ENCODE results near the gene RNF148. TPM values are rescaled to one million over a fixed set of nuclear protein-coding genes. Genes with fewer than 3 reads are reported as not detected.

Gene RNF148
- total and polyA plus RNA-seq, 2 of the 8 experiments (the other 6 are each of a cell fraction or from before 2014, with no cell fraction given) = 0.27 to 0.45 TPM

GRCh38 chr7:122682815-122683550, 19.7 kb downstream of the RNF148 start:
- H2BK5ac ChIP-seq (ENCODE audit: low read depth, low read length) = peak overlapping the region; percentile 3; the same call in 1 of the 2 replicates
- H2AK5ac ChIP-seq (ENCODE audit: low read depth, low read length) = peak overlapping the region; percentile 71; the same call in 1 of the 2 replicates
- H4K8ac ChIP-seq (ENCODE audit: extremely low read depth, insufficient read depth, low read length) = no peak overlapping the region
- peak overlapping the region; percentile 62 for H4K91ac ChIP-seq (replicated peaks; ENCODE audit: insufficient read length, low read length)
- WGBS, 2 experiments (ENCODE audit: extremely low coverage in 1 of 2, insufficient coverage in 1 of 2, insufficient read length in 1 of 2, insufficient replicate concordance in 2 of 2, low coverage in 1 of 2, low lambda C conversion rate in 2 of 2, missing lambda C conversion rate in 1 of 2) = 86 to 100% methylated on average over 1 to 8 of the region's 8 CpGs
- H3K79me1 ChIP-seq (ENCODE audit: low read depth, low read length) = no peaks in the 10 kb centered on the region
- ChIA-PET POLR2A (ENCODE audit: partially characterized antibody) (interaction anchor here (0.7 kb wide), 1 partner anchor 11 kb away, joined by 4 read pairs; no protein-coding TSS in a partner anchor), CTCF (ENCODE audit: partially characterized antibody) (interaction anchor here (0.9 to 1.4 kb wide), 5 partner anchors 14 to 471 kb away, joined by 3 read pairs; no protein-coding TSS in a partner anchor)
- no peaks in the 10 kb centered on the region for H3K36me3 ChIP-seq (ENCODE audit: control insufficient read depth in 2 of 4, insufficient read depth in 4 of 4, low read length in 3 of 4)
- peak overlapping the region; percentile 69 for H2BK120ac ChIP-seq (replicated peaks; ENCODE audit: low read depth, low read length)
- no peak overlapping the region for H3K23ac ChIP-seq (ENCODE audit: insufficient read length)
- no peaks in the 10 kb centered on the region for H3K9me3 ChIP-seq (ENCODE audit: insufficient read depth in 2 of 2, low read depth in 1 of 2, low read length in 1 of 2)
- no peak overlapping the region for H3K9ac ChIP-seq (replicated peaks in 1 of 4; ENCODE audit: extremely low read depth in 1 of 4, low read depth in 3 of 4, low read length in 3 of 4)
- H3K27me3 ChIP-seq (replicated peaks in 1 of 4; ENCODE audit: control insufficient read depth in 3 of 4, extremely low read depth in 1 of 4, insufficient read depth in 3 of 4, low read length in 3 of 4) = no peaks in the 10 kb centered on the region
- H3K18ac ChIP-seq (ENCODE audit: extremely low read depth, low read length) = peak overlapping the region; percentile 57; the same call in 1 of the 2 replicates
- H2BK20ac ChIP-seq (ENCODE audit: low read length) = peak overlapping the region; percentile 9; the same call in 1 of the 2 replicates
- no peak for DNase-seq (ENCODE audit: low read depth in 1 of 2, low spot score in 2 of 2)
- peaks cover 4 to 29% (median 19%) of the 10 kb centered on the region in 4 experiments for H3K4me1 ChIP-seq (replicated peaks in 1 of 4; ENCODE audit: control insufficient read depth in 3 of 4, insufficient read depth in 4 of 4, low read length in 3 of 4)
- H3K56ac ChIP-seq (replicated peaks; ENCODE audit: insufficient read length, low read depth, low read length) = no peak overlapping the region
- H4K5ac ChIP-seq (ENCODE audit: insufficient read length, low read depth, low read length) = no peak overlapping the region
- no peaks in the 10 kb centered on the region for H3K23me2 ChIP-seq (ENCODE audit: low read depth, low read length)
- FAIRE-seq = no peak
- no peak overlapping the region for H3K27ac ChIP-seq (ENCODE audit: low read depth, low read length)
- H3K4me2 ChIP-seq (ENCODE audit: insufficient read depth in 1 of 2, low read depth in 2 of 2, low read length in 2 of 2) = no peak overlapping the region
- peak overlapping the region; percentile 93; the same call in 1 of the 2 replicates for H2BK15ac ChIP-seq (ENCODE audit: low read length)
- H3K14ac ChIP-seq (ENCODE audit: insufficient read length) = no peak overlapping the region
- H3K79me2 ChIP-seq (ENCODE audit: control insufficient read depth in 1 of 2, insufficient read depth in 2 of 2, low read length in 2 of 2) = no peaks in the 10 kb centered on the region
- H2BK12ac ChIP-seq (ENCODE audit: low read depth, low read length) = peak overlapping the region; percentile 95
- H3K4ac ChIP-seq (replicated peaks; ENCODE audit: insufficient read length, low read depth, low read length) = no peak overlapping the region
- H4K20me1 ChIP-seq (replicated peaks in 1 of 2; ENCODE audit: control insufficient read depth in 1 of 2, insufficient read depth in 2 of 2, low read length in 2 of 2) = no peaks in the 10 kb centered on the region
- H3K4me3 ChIP-seq (ENCODE audit: extremely low read depth in 1 of 4, insufficient read depth in 2 of 4, low read depth in 3 of 4, low read length in 4 of 4) = no peak overlapping the region
- H2AFZ ChIP-seq (ENCODE audit: low read length) = no peak overlapping the region
- TF ChIP-seq CREB1 (IDR thresholded peaks at IDR 0.05) = no peak
- no peak for TF ChIP-seq BCL11A (IDR thresholded peaks at IDR 0.05; ENCODE audit: low read depth in 2 of 2, low read length in 2 of 2)
- no peak for TF ChIP-seq TBP (IDR thresholded peaks at IDR 0.05; ENCODE audit: low read depth, low read length)
- TF ChIP-seq PHF8 (conservative IDR thresholded peaks at IDR 0.05; ENCODE audit: low read depth, low read length) = no peak
- no peak for TF ChIP-seq CEBPB (IDR thresholded peaks at IDR 0.05; ENCODE audit: low read depth, low read length)
- no peak for TF ChIP-seq SUZ12 (IDR thresholded peaks at IDR 0.05; ENCODE audit: low read length)
- no peak for TF ChIP-seq SP2 (IDR thresholded peaks at IDR 0.05; ENCODE audit: low read length)
- no peak for TF ChIP-seq TEAD4 (IDR thresholded peaks at IDR 0.05; ENCODE audit: low read depth, low read length)
- TF ChIP-seq GTF2F1 (IDR thresholded peaks at IDR 0.05; ENCODE audit: borderline replicate concordance, low read depth, low read length) = no peak
- no peak for TF ChIP-seq MAX (IDR thresholded peaks at IDR 0.05)
- no peak for TF ChIP-seq POLR2AphosphoS5 (IDR thresholded peaks at IDR 0.05; ENCODE audit: low read depth, low read length)
- no peak for TF ChIP-seq POU5F1 (IDR thresholded peaks at IDR 0.05; ENCODE audit: low read depth, low read length)
- no peak for TF ChIP-seq GABPA (IDR thresholded peaks at IDR 0.05; ENCODE audit: borderline replicate concordance, insufficient read depth, low read length)

All from H1 (cell line).